ENCODE measurements around the gene OSBPL5.

Gene OSBPL5

DNA sequence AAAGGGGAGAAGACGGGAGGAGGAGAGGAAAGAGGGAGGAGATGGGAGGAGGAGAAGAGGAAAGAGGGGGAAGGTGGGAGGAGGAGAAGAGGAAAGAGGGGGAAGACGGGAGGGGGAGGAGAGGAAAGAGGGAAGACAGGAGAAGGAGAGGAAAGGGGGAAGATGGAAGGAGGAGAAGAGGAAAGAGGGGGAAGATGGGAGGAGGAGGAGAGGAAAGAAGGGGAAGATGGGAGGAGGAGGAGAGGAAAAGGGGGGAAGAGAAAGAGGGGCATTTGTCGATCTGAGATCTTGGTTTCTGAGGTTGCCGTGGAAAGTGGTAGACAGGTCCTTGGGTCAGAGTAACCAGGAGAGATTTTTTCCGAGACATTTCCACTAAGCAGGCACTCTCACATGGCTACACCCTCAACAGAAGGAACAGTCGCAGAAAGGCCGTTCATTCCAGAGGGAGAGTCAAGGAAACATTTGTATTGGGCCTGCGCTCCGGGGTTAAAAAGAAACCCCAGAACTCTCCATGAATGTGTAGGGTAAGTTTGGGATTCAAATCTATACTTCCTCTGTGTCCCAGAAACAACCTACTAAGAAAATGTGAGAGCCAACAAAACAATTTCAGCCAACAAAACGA lies 68.1 kb downstream of the OSBPL5 start:
- DNase-seq = no peak

GRCh38 chr11:3095712-3096361 lies 69.3 kb downstream of the OSBPL5 start:
- DNase-seq = no peak

- DNase-seq = no peak
Measured at GRCh38 chr11:3094223-3094824, 70.8 kb downstream of the OSBPL5 start.

DNA sequence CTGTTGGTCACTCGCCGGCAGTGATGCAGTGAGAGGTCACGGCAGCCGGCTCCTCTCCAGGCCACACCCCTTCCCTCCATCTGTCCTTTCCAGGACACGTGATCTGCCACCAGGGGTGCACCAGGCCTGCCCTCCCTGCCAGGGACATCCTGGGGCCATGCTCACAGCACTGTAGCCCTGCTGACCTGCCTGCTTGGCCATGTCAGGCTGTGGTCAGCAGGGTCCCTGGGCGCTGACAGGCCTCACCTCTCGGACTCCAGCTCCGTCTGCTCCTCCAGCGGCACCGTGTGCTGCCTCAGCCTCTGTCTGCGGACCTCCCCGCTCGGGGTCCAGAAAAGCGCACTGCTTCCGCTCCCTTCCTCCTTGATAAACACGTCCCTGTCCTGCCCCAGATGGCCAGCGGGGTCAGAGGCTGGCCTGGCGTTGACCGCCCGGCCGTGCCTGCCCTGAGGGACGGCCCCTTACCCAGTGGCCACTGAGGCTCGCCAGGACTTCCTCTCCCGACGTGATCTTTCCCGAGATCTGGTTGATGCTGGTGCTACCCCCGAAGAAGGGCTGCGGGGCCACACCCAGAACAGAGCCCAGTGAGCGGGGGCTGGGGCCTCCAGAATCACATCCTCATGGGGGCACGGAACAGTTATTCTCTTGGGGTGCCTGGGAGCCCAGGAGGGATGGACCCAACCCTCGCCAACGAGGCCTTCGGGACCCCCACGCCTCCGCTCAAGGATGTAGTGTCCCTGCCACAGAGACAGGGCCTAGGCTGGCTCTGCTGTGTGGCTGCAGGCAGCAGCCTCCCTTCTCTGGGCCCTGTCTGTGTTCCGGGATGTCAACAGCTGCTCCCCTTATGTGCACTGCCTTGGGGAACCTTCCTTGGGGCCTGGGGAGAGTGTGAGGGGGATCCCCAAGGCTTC lies 71.6 kb downstream of the OSBPL5 start:
- no peak for DNase-seq

DNA sequence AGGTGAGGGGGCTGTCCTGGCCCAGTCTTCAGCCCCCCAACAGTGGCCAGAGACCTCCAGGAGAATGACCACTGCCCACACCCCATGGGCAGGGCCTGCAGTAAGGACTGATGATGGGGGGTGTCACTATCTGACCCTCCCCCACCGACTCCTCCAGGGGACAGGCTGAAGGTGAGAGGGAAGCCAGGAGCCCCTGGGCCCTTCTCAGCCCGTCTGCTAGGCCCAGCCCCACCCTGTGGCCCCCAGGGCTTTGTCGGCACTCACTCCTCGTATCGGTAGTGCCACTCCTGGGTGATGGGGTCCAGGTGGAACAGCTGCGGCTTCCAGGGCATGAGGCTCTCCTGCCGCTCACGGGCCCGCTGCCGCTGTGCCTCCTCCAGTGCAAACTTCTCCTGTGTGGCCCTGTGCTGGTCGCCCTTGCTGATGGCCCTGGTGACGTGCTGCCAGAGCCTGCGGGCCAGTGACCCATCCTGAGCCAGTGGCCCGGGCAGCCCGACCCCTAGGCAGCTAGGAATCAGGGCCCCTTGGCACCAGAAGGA lies 72.4 kb downstream of the OSBPL5 start:
- DNase-seq = no peak

DNA sequence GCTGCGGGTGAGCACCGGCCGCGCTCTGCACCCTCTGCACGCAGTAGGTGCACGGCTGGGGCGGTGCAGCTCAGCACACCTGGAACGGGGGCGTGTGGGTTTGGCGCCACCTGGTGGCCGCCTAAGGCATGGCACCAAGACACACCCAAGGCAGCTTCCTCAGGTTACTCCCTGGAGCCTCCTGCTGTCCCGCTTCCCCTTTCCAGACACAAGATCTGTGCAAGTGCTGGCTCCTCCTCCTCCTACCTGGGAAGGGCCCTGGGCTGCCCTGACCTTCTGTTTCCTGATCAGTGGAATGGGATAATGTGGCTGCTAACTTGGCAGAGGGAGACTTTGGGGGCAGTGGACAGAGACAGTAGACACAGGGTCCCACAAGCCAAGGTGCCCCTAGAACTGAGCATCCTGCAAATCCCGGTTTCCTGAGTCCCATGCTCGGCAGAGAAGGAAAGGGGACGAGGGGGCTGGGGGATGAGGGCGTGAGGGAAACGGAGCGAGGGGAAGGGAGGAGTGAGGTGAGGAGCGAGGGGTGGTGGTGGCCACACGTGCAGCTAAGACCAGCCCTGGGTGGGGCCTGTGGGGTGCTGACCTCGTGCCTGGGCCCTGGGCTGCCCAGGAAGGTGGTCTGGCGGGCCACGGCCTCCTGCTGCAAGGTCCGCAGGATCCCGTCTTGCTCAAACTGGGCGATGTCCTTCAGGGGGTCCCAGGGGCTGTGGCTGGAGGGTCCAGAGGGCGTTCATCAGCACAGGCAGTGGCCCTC lies 73.1 kb downstream of the OSBPL5 start:
- DNase-seq = peak; percentile 83

DNA sequence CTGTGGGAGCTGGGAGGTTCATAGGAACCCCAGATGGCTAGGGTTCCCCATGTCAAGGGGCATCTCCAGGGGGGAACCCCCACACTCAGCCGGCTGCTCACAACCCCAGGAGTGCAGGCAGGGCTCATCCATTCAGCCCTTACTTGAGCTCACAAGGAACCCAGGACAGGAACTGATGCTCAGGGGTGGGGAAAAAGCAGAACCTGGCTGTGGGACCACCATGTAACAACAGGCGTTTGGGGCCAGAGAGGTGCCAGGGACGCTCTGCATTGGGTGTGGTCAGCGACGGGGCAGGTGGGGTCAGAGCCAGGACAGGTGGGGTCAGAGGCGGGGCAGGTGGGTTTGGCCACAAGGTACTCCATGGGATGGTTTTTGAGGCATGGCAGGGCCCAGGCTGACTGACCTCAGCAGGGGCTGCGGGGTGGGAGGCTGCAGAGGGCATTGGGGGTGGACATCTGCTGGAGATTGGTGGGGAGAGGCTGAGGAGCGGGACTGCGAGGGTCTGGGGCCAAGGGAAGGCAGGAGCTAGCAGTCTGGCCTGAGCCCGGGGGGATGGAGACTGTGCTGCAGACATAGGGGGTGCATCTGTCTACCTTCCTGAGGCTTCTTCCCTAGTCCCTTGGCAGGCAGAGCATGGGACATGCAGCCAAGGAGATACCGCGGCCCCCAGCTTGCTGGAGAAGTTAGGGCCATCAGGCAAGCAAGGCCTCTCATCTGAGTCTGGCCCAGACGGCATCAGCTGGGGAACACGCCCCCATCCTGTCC lies 73.8 kb downstream of the OSBPL5 start:
- DNase-seq = no peak

DNA sequence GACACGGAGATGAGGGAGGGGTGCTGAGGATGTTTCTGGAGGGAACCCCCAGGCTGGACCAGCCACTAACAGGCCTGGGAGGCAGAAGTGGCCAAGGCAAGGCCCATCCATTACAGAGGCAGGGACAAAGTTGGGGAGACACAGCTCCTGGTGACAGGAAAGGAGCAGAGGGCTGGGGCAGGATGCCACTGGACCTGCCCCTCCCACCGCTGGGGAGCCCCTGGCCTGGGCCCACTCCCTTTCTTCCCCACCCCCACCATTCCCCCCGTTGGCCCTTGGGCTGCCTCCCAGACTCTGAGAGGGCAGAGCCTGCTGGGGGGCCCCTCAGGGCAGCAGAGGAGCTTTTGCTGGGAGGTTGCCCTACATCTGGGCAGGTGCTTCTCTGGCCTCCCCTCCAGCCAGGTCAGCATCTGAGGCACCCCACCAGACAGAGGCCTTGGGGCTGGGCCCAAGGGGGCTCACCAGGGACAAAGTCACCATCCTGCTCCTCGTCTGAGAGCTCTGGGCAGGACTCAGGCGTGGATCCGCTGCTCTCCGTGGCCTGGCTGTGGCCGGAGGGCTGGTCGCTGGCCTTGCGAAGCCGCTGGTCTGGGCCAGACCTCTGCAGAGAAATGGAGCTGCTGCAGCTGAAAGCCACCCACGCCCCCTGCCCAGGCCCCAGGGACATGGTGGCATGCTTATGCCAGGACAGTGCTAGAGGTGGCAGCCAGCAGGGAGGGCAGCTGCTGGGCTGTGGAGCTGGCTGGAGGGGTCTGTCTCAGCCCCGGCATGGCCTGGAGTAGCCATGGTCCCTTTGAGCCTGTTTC lies 74.8 kb downstream of the OSBPL5 start:
- DNase-seq = no peak

- DNase-seq = no peak
Measured at GRCh38 chr11:3089236-3090061, 75.7 kb downstream of the OSBPL5 start.

- no peak for DNase-seq
Measured at GRCh38 chr11:3088806-3089205, 76.3 kb downstream of the OSBPL5 start.

GRCh38 chr11:3087821-3088800 lies 77.0 kb downstream of the OSBPL5 start:
- DNase-seq = no peak

DNA sequence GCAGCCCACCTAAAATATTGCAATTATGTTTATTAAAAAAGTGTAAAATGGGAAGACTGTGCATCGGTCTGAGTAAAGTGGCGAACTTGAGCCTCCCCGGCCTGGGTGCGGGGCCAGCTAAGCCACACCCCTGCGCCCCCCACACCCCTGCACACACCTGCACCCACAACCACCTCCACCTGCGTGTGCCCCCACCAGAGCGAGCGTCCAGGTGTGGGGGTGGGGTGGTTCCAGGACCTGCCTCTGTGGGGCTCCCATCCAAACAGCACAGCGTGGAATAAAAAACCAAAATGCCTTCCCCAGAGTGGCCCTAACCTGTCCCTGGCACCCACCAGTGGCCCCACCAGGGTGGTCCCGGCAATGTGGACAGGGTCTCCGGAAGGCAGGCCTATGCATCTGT lies 77.7 kb downstream of the OSBPL5 start:
- DNase-seq = no peak

DNA sequence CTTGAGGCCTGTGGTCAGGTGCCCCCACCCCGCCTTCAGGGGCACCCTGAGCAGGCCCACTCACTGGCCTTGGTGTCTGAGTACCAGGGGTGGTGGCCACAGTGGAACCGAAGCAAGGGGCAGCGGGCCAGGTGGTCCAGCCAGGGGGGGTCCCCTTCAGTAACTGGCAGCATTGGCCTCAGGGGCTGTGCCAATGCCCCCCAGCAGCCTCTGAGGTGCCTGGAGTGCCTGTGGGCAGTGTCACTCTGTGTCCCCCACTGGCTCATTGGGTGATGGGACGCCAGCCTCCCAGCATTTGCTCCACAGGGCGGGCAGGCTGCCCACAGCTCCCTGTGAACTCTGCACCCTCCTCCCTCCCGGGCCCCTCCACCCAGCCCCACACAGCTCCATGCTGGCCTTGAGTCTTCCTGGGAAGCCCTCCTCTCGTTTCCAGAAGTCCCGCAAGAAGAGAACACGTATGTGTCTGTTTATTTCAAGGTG lies 78.4 kb downstream of the OSBPL5 start:
- DNase-seq = no peak

DNA sequence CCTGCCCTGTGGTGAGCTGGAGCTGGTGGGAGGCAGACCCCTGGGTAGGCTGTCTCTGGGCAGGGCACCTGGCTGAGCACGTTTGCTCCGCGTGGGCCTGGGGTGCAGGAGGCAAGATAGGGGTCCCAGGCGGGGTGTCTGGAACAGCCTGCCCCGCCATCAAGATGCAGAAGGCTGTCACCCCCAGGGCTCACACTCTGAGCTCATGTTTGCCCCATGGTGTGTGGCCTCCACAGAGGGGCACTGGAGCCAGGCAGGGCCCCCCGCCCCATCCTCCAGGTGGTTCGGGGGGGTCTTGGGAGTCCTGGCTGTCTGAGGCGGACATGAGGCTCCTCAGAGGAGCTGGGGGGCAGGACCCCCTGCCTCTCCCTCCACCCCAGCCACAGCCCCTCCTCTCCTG lies 79.0 kb downstream of the OSBPL5 start:
- no peak for DNase-seq

DNA sequence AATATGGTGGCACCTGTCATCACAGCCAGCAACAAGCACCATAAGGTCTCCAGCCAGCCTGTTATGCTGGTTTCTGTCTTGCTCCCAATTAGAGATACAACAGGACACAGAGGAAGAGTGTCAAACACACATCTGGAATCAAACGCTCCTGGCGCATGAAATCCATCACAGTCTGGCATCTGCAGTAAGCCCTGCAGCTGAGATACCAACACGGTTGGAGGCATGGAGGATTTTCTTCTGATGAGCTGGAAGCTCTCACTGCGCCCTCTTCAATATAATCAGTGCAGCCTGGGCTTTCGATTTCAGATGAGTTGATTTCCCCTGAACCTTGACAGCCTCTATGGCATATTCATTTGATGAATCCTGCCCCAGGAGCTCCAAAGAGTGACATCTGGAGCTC lies 80.1 kb downstream of the OSBPL5 start:
- DNase-seq = no peak

- DNase-seq = no peak
Measured at GRCh38 chr11:3083321-3083720, 81.8 kb downstream of the OSBPL5 start.

DNA sequence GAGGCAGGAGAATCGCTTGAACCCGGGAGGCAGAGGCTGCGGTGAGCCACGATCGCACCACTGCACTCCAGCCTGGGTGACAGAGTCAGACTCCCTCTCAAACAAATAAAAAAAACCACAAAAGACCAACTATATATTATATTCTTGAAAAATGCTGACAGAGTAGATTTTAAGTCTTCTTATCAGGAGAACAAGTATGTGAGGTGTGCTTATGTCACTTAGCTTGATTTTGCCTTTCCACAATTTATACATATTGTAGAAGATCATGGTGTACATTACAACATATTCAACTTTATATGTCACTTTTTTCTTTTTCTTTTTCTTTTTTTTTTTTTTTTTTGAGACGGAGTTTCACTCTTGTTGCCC lies 83.7 kb downstream of the OSBPL5 start:
- no peak for DNase-seq

DNA sequence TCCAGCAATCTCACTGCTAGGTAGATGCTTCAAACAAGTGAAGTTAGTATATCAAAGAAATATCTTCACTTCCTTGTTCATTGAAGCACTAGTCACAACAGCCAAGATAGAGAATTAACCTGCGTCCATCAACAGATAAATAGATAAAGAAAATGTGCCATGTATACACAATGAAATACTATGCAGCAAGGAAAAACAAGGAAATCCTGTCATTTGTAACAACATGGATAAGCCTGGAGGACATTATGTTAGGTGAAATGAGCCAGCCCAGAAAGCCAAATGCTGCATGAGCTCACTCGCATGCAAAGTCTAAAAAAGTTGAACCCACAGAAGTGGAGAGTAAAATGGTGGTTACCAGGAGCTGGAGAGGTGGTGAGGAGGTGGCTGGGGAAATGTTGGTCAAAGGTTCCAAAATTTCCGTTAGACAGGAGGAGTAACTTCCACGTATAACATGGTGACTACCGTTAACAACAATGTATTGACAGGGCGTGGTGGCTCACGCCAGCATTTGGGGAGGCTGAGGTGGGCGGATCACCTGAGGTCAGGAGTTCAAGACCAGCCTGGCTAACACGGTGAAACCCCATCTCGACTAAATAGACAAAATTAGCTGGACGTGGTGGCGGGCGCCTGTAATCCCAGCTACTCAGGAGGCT lies 84.3 kb downstream of the OSBPL5 start:
- DNase-seq = no peak

Data from activated CD4-positive, CD25-positive, alpha-beta regulatory T cell treated with anti-CD3 and anti-CD28 coated beads, Interleukin-2, amount 50 U/mL, for 72 hours (primary cell).